Mucosa of descending colon (tissue), 3 donors: ENCODE data around the gene SUGP1. TPM values are rescaled to one million over a fixed set of nuclear protein-coding genes. Genes with fewer than 3 reads are reported as not detected.

ENCODE experiments used
- ATAC-seq: fragments of 200-7000 bp; cut with Tn5 transposase; one replicate; pipeline ENCODE4 v1.9.1; 2020; ENCODE audit warnings: mild to moderate bottlenecking, moderate library complexity
- DNase-seq, 3 donors: peaks; one replicate each; pipeline ENCODE4 v3.0.0-alpha.2; 2020
- H3K36me3 ChIP-seq: fragments of 200-600 bp; one replicate; pipeline ENCODE4 v1.8.0; 2021; ENCODE audit warnings: low read depth, mild to moderate bottlenecking
- H3K4me1 ChIP-seq: fragments of 200-600 bp; one replicate; pipeline ENCODE4 v1.8.0; 2021; ENCODE audit warnings: low read depth, mild to moderate bottlenecking
- H3K4me3 ChIP-seq: fragments of 200-600 bp; one replicate; pipeline ENCODE4 v1.8.0; 2021; ENCODE audit warnings: mild to moderate bottlenecking
- H3K9me3 ChIP-seq: fragments of 200-600 bp; one replicate; pipeline ENCODE4 v1.8.0; 2021; ENCODE audit warnings: mild to moderate bottlenecking
- intact Hi-C, 2 donors: fragments of 100-400 bp; cut with DNase I in 1 of 2; cut with micrococcal nuclease in 1 of 2; formaldehyde crosslinking; loops; one replicate each; pipeline versions ENCODE4 v1.11.0 to v1.11.1; 2022; cut with DNase I, micrococcal nuclease
- total RNA-seq, 3 donors: library from RNA; stranded (reverse); fragmentation: NEBNext Ultra II Directional in 2 of 3; extraction: Animal tissue kit (Norgen Biotek cat#: 25700) in 2 of 3; gene quantifications; one replicate each; pipeline versions ENCODE4 v1.2.1 to v1.2.4, GENCODE V29; 2021 to 2023
- TF ChIP-seq, protein P1 (sequence below): fragments of 200-600 bp; IDR thresholded peaks from one replicate; pipeline ENCODE4 v1.8.0; 2022; ENCODE audit warnings: antibody characterized with exemption, mild to moderate bottlenecking
- donor health status: DM: no; HTN: no; CAD: no; lungs with moderate emphysema.
- donor health status: DM: no; HTN: no; CAD: no.
- donor health status: DM: no; HTN: yes; CAD: no.

The SUGP1 gene
- total RNA-seq, 3 donors from 2014 or later = 41.0 to 46.7 (median 45.9) TPM

DNA sequence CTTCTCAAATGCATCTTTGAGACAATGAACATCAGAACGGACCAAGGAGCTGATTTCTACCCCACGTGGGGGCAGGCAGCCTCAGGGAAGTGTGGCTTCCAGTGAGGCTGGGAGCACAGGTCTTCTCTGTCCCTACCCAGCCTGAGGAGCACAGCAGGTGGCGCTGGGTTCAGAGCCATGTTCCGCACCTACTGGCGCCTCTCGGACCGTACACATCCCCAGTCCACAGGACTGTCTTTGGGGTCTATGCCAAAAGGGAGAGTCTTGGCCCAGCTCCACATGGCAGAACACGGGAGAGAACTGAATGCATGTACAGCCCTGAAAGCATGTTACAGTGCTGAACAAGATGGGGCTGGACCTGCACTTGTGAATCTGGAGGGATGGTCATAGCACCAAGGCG, 22.6 kb downstream of the SUGP1 start:
- Histone ChIP-seq H3K9me3 (peaks cover 2% of the 10 kb centered on the region), H3K4me3 (no peak overlapping the region), H3K36me3 (no peaks in the 10 kb centered on the region), H3K4me1 (no peaks in the 10 kb centered on the region)
- no peak for DNase-seq
- no peak for ATAC-seq
- intact Hi-C loops = no loop called here
- TF ChIP-seq, protein P1, sequence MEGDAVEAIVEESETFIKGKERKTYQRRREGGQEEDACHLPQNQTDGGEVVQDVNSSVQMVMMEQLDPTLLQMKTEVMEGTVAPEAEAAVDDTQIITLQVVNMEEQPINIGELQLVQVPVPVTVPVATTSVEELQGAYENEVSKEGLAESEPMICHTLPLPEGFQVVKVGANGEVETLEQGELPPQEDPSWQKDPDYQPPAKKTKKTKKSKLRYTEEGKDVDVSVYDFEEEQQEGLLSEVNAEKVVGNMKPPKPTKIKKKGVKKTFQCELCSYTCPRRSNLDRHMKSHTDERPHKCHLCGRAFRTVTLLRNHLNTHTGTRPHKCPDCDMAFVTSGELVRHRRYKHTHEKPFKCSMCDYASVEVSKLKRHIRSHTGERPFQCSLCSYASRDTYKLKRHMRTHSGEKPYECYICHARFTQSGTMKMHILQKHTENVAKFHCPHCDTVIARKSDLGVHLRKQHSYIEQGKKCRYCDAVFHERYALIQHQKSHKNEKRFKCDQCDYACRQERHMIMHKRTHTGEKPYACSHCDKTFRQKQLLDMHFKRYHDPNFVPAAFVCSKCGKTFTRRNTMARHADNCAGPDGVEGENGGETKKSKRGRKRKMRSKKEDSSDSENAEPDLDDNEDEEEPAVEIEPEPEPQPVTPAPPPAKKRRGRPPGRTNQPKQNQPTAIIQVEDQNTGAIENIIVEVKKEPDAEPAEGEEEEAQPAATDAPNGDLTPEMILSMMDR = no peak

DNA sequence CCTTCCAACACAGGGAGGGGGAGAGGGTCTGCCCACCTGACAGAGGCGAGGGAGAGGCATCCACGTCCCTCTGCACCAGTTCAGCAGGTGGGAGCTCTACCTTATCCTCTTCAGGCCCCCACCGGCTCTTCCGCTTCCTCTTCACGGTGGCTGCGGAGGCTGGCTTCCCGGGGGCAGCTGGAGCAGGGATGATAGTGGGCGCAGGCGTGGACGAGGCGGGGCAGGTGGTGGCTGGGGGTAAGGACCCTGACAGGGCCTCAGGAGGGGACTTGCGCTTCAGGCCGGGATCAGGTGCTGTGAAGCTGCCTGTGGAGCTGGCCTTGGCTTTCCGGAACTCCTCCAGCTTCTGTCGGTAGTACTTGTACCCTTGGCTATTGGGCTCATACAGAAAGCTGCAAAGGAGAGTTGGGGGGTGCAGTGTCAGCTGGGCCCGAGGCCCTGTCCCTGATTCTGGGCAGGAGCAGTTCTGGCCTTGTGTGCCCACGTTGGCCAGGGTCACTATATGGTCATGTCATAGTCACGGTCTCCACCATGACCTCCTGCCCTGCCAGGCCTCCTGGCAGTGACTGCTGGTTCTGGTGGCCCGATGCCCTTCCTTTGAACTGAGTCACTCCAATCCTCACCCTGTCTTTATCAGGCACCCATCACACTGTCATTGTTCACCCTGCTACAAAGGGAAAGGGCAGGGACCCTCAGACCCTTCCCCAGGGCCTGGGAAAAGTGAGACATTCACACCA, 23.2 kb downstream of the SUGP1 start:
- Histone ChIP-seq H3K36me3 (no peaks in the 10 kb centered on the region), H3K4me3 (no peak overlapping the region), H3K4me1 (no peaks in the 10 kb centered on the region), H3K9me3 (peaks cover 4% of the 10 kb centered on the region)
- TF ChIP-seq, protein P1 = no peak
- DNase-seq (no peak), ATAC-seq (no peak)
- intact Hi-C loops = no loop called here

DNA sequence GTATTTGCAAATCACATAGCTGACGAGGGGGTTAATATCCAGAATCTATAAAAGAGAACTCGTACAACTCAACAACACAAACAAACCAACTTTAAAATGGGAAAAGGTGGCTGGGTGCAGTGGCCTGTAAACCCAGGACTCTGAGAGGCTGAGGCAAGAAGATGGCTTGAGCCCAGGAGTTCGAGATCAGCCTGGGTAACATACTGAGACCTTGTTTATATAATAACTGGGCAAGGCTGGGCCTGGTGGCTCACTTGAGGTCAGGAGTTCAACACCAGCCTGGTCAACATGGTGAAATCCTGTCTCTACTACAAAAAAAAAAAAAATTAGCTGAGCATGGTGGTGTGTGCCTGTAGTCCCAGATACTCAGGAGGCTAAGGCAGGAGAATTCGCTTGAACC, 25.4 kb downstream of the SUGP1 start:
- Histone ChIP-seq H3K4me1 (no peaks in the 10 kb centered on the region), H3K9me3 (peaks cover 4% of the 10 kb centered on the region), H3K4me3 (no peak overlapping the region), H3K36me3 (no peaks in the 10 kb centered on the region)
- intact Hi-C loops = no loop called here
- TF ChIP-seq, protein P1 = no peak
- DNase-seq (no peak), ATAC-seq (no peak)

DNA sequence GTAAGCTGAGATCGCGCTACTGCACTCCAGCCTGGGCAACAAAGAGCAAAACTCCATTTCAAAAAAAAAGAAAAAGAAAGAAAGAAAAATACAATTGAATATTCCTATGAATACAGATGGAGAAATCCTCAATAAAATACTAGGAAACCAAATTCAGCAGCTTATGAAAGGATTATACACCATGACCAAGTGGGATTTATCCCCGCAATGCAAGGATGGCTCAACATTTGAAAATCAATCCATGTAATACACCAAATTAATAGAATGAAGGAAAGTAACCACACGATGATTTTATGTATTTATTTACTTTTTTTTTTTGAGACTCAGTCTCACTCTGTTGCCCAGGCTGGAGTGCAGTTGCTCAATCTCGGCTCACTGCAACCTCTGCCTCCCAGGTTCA, 27.7 kb downstream of the SUGP1 start:
- intact Hi-C loops = no loop called here
- DNase-seq = no peak
- TF ChIP-seq, protein P1 = no peak
- Histone ChIP-seq H3K4me3 (no peak overlapping the region), H3K4me1 (no peaks in the 10 kb centered on the region), H3K9me3 (peaks cover 4% of the 10 kb centered on the region), H3K36me3 (no peaks in the 10 kb centered on the region)
- no peak for ATAC-seq

DNA sequence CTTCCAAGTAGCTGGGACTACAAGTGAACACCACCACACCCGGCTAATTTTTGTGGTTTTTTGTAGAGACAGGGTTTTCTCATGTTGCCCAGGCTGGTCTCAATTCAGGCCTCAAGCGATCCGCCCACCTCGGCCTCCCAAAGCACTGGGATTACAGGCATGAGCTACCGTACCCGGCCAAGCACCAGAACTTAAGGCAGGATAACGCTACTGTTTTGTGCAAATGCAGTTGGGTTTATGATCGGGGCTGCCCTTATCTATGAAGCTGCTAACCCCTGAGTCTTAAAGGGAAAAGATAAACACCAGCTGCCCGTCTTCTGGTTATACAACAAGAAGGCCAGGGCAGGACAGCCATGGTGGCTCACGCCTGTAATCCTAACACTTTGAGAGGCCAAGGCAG, 34.6 kb downstream of the SUGP1 start:
- no peak overlapping the region for H3K4me3 ChIP-seq
- DNase-seq (no peak), ATAC-seq (no peak)
- intact Hi-C loops = no loop called here
- peaks cover 3% of the 10 kb centered on the region for H3K36me3 ChIP-seq
- TF ChIP-seq, protein P1 = no peak
- no peaks in the 10 kb centered on the region for H3K4me1 ChIP-seq
- no peaks in the 10 kb centered on the region for H3K9me3 ChIP-seq
